K562 (cell line): ENCODE measurements around the gene OR7A5. TPM values are rescaled to one million over a fixed set of nuclear protein-coding genes. Genes with fewer than 3 reads are reported as not detected.
A peak's percentile ranks its signal among the peaks of the same experiment; 100 is the strongest.
"Not testable (repeated sequence)": the region's sequence is repeated elsewhere in the genome, so short reads cannot be mapped to it uniquely, and the experiment has no call there.

Source experiments
- DPF2 ChIP-seq: fragments of 450-650 bp; IDR thresholded peaks from 2 replicates; pipeline ENCODE4 v1.6.1; 2016
- EHMT2 ChIP-seq: fragments of 450-650 bp; IDR thresholded peaks from 2 replicates; pipeline ENCODE4 v1.6.1; 2018; ENCODE audit warnings: antibody characterized with exemption
- ELF1 ChIP-seq: fragments of 200-800 bp; sonication (Bioruptor generic); IDR thresholded peaks from 2 replicates; pipeline ENCODE4 v1.6.1; 2016; ENCODE audit warnings: missing genetic modification characterization, missing compliant biosample characterization
- ETV6 ChIP-seq, 3 experiments: fragments of 150-350 bp in 1 of 3; sonication (generic) in 1 of 3; formaldehyde crosslinking in 1 of 3; IDR thresholded peaks; 2 replicates each; pipeline versions ENCODE4 v1.6.1 to v1.8.0; 2014 to 2022; ENCODE audit warnings: borderline replicate concordance in 2 of 3, low read depth in 2 of 3, antibody characterized with exemption in 1 of 3, low read length in 1 of 3, mild to moderate bottlenecking in 1 of 3, missing genetic modification reagents in 1 of 3
- GATA2 ChIP-seq: sonication (generic); formaldehyde crosslinking; IDR thresholded peaks from 2 replicates; pipeline ENCODE4 v1.4.0; 2020; ENCODE audit warnings: mild to moderate bottlenecking, missing genetic modification reagents
- HDGF ChIP-seq: fragments of 450-650 bp; IDR thresholded peaks from 2 replicates; pipeline ENCODE4 v1.6.1; 2016
- HLTF ChIP-seq: fragments of 450-650 bp; IDR thresholded peaks from 2 replicates; pipeline ENCODE4 v1.6.1; 2016
- ID3 ChIP-seq, 2 experiments: fragments of 250-450 bp in 1 of 2; fragments of 450-650 bp in 1 of 2; sonication (Bioruptor Pico) in 1 of 2; IDR thresholded peaks; 2 replicates each; pipeline versions ENCODE4 v1.6.1 to v1.8.0; 2016 to 2021; ENCODE audit warnings: mild to moderate bottlenecking in 2 of 2, moderate library complexity in 2 of 2, missing compliant biosample characterization in 1 of 2, missing genetic modification characterization in 1 of 2
- JUN ChIP-seq, 2 experiments: sonication (generic) in 1 of 2; formaldehyde crosslinking in 1 of 2; IDR thresholded peaks; 2 replicates each; pipeline versions ENCODE4 v1.6.1 to v1.8.0; 2012 to 2022; ENCODE audit warnings: borderline replicate concordance in 2 of 2, mild to moderate bottlenecking in 2 of 2, improper control_type of control experiment in 1 of 2, low read depth in 1 of 2, low read length in 1 of 2, missing genetic modification reagents in 1 of 2
- KDM1A ChIP-seq, 2 experiments: fragments of 450-650 bp; IDR thresholded peaks; 2 replicates each; pipeline ENCODE4 v1.6.1; 2016; ENCODE audit warnings: mild to moderate bottlenecking in 2 of 2
- MAZ ChIP-seq, 2 experiments: fragments of 450-650 bp in 1 of 2; sonication (generic) in 1 of 2; formaldehyde crosslinking; IDR thresholded peaks in 1 of 2; conservative IDR thresholded peaks in 1 of 2; 2 replicates each; pipeline versions ENCODE4 v1.4.0 to v1.5.0; 2020; ENCODE audit warnings: mild to moderate bottlenecking in 1 of 2, missing genetic modification reagents in 1 of 2
- MNT ChIP-seq, 2 experiments: fragments of 450-650 bp; conservative IDR thresholded peaks; 2 replicates each; pipeline ENCODE4 v1.6.1; 2017; ENCODE audit warnings: mild to moderate bottlenecking in 2 of 2, moderate library complexity in 2 of 2
- NFIC ChIP-seq: fragments of 450-650 bp; IDR thresholded peaks from 2 replicates; pipeline ENCODE4 v1.6.1; 2017; ENCODE audit warnings: mild to moderate bottlenecking, inconsistent platforms
- RAD21 ChIP-seq, 2 experiments: fragments of 250-450 bp in 1 of 2; fragments of 450-650 bp in 1 of 2; sonication (Bioruptor Pico) in 1 of 2; formaldehyde crosslinking in 1 of 2; IDR thresholded peaks in 1 of 2; conservative IDR thresholded peaks in 1 of 2; 2 replicates each; pipeline versions ENCODE4 v1.4.0 to v1.8.0; 2020 to 2022; ENCODE audit warnings: mild to moderate bottlenecking in 2 of 2, moderate library complexity in 1 of 2
- SMARCA5 ChIP-seq: fragments of 450-650 bp; IDR thresholded peaks from 2 replicates; pipeline ENCODE4 v1.6.1; 2016
- SMARCC2 ChIP-seq: fragments of 450-650 bp; IDR thresholded peaks from 2 replicates; pipeline ENCODE4 v1.6.1; 2017; ENCODE audit warnings: antibody characterized with exemption, moderate library complexity, mild to moderate bottlenecking, low read depth
- TBL1XR1 ChIP-seq, 2 experiments: IDR thresholded peaks; 2 replicates each; pipeline ENCODE4 v1.6.1; 2012; ENCODE audit warnings: improper control_type of control experiment in 2 of 2, low read length in 2 of 2, mild to moderate bottlenecking in 1 of 2
- TFAP4 ChIP-seq: sonication (generic); formaldehyde crosslinking; IDR thresholded peaks from 2 replicates; pipeline ENCODE4 v1.8.0; 2022; ENCODE audit warnings: missing genetic modification reagents, mild to moderate bottlenecking, moderate library complexity, borderline replicate concordance
- ZNF140 ChIP-seq: fragments of 250-450 bp; sonication (Bioruptor Pico); IDR thresholded peaks from 2 replicates; pipeline ENCODE4 v1.8.0; 2021; ENCODE audit warnings: moderate library complexity, mild to moderate bottlenecking, inconsistent platforms
- ZNF639 ChIP-seq, 2 experiments: fragments of 200-800 bp in 1 of 2; sonication (Bioruptor generic) in 1 of 2; sonication (generic) in 1 of 2; formaldehyde crosslinking in 1 of 2; IDR thresholded peaks in 1 of 2; conservative IDR thresholded peaks in 1 of 2; 2 replicates each; pipeline versions ENCODE4 v1.5.0 to v1.6.1; 2016 to 2020; ENCODE audit warnings: missing compliant biosample characterization in 1 of 2, missing genetic modification characterization in 1 of 2, missing genetic modification reagents in 1 of 2
- polyA plus RNA-seq, 8 experiments: library from polyadenylated mRNA; depleted of rRNA in 4 of 8; stranded (reverse) in 5 of 8; unstranded in 3 of 8; fragments of >200 nt; fragmentation: Nextera tagmentation in 2 of 8; fragmentation: Illumina TruSeq in 1 of 8; extraction: Ambion mirVana in 2 of 8; extraction: Trizol in 1 of 8; gene quantifications; 2 replicates each; pipeline versions ENCODE4 v1.2.1 to v1.2.3, GENCODE V29; 2011 to 2014; ENCODE audit warnings: inconsistent platforms in 1 of 8, missing spikeins in 1 of 8
- total RNA-seq, 7 experiments: library from RNA; depleted of rRNA in 6 of 7; stranded (reverse); fragments of >200 nt in 6 of 7; fragmentation: Illumina TruSeq in 2 of 7; extraction: Trizol in 2 of 7; gene quantifications; 2 replicates each; pipeline versions ENCODE4 v1.2.1 to v1.2.3, GENCODE V29; 2011 to 2021; ENCODE audit warnings: low replicate concordance in 1 of 7

The OR7A5 gene
- total and polyA plus RNA-seq, 9 of the 15 experiments (the other 6 are each of a cell fraction or from before 2014, with no cell fraction given) = not detected

- peak in 1 of 2 experiments; percentile 63; a peak in 1 of 4 replicates for TF ChIP-seq ZNF639 (CRISPR knock-in tag; conservative IDR thresholded peaks at IDR 0.05 in 1 of 2, IDR thresholded peaks at IDR 0.05 in 1 of 2)
- peak; percentile 31; the same call in 1 of the 2 replicates for TF ChIP-seq HLTF
- peak; percentile 80 for TF ChIP-seq DPF2
- TF ChIP-seq SMARCA5 = peak; percentile 100
- 0 out of 2 replicates have a peak, but pooled peaks have one; percentile 14 for TF ChIP-seq ZNF140
- TF ChIP-seq ETV6 (IDR thresholded peaks at IDR 0.05; ENCODE audit: borderline replicate concordance in 1 of 2, low read depth in 2 of 2, low read length in 1 of 2) = peak in 1 of 2 experiments; percentile 65; a peak in 1 of 4 replicates
- not testable (repeated sequence) for TF ChIP-seq ETV6 (CRISPR knock-in tag; IDR thresholded peaks at IDR 0.05; ENCODE audit: borderline replicate concordance); ID3 (CRISPR knock-in tag; IDR thresholded peaks at IDR 0.05); JUN (CRISPR knock-in tag; IDR thresholded peaks at IDR 0.05; ENCODE audit: borderline replicate concordance)
- TF ChIP-seq ID3 (tag; IDR thresholded peaks at IDR 0.05) = peak; percentile 42; the same call in 1 of the 2 replicates
- peak; percentile 89 for TF ChIP-seq GATA2
- peak; percentile 87 for TF ChIP-seq JUN (IDR thresholded peaks at IDR 0.05; ENCODE audit: borderline replicate concordance, low read depth, low read length)
- peak; percentile 97 to 99 for TF ChIP-seq KDM1A (IDR thresholded peaks at IDR 0.05)
- TF ChIP-seq NFIC = peak; percentile 42; the same call in 1 of the 2 replicates
- TF ChIP-seq SMARCC2 = peak; percentile 79; the same call in 1 of the 2 replicates
- peak; percentile 98 for TF ChIP-seq HDGF
- peak; percentile 85 for TF ChIP-seq TFAP4
- TF ChIP-seq RAD21 (CRISPR knock-in tag; conservative IDR thresholded peaks at IDR 0.05 in 1 of 2, IDR thresholded peaks at IDR 0.05 in 1 of 2) = peak; percentile 20 to 58; a peak in 2 of 4 replicates
- peak in 1 of 2 experiments; percentile 58; a peak in 2 of 4 replicates for TF ChIP-seq MNT (conservative IDR thresholded peaks at IDR 0.05)
- peak; percentile 73 to 81; a peak in 2 of 4 replicates for TF ChIP-seq MAZ (CRISPR knock-in tag; conservative IDR thresholded peaks at IDR 0.05 in 1 of 2, IDR thresholded peaks at IDR 0.05 in 1 of 2)
- peak in 1 of 2 experiments; percentile 85; a peak in 3 of 4 replicates for TF ChIP-seq TBL1XR1 (IDR thresholded peaks at IDR 0.05; ENCODE audit: low read length in 2 of 2)
- TF ChIP-seq EHMT2 = peak; percentile 73
- TF ChIP-seq ELF1 (tag) = peak; percentile 64
Observed at GRCh38 chr19:14785102-14785793, 49.7 kb downstream of the OR7A5 start (continued).
